HG03045 (cell line): ENCODE measurements around the gene WDR77.

Experiments
- ATAC-seq: cut with Tn5 transposase; IDR thresholded peaks from one replicate; pipeline ENCODE4 v1.9.1; 2021; ENCODE audit warnings: mild to moderate bottlenecking, moderate library complexity; ENCODE audit not compliant: unreplicated experiment

WDR77 gene

GRCh38 chr1:111441573-111442192 is 7.4 kb downstream of the WDR77 start:
- no peak for ATAC-seq

- ATAC-seq = no peak
Measured at GRCh38 chr1:111439461-111440351, 9.3 kb downstream of the WDR77 start.

- no peak for ATAC-seq
Measured at GRCh38 chr1:111436726-111437125, 12.3 kb downstream of the WDR77 start.

- no peak for ATAC-seq
Measured at GRCh38 chr1:111424281-111424680, 24.8 kb downstream of the WDR77 start.

GRCh38 chr1:111422546-111423391 is 26.3 kb downstream of the WDR77 start:
- no peak for ATAC-seq

- ATAC-seq = no peak
Measured at GRCh38 chr1:111420377-111420776, 28.7 kb downstream of the WDR77 start.

GRCh38 chr1:111419037-111419436 is 30.0 kb downstream of the WDR77 start:
- no peak for ATAC-seq

- ATAC-seq = no peak
Measured at GRCh38 chr1:111417755-111418154, 31.3 kb downstream of the WDR77 start.

GRCh38 chr1:111415461-111415860 is 33.6 kb downstream of the WDR77 start:
- ATAC-seq = no peak

- ATAC-seq = no peak
Measured at GRCh38 chr1:111414756-111415155, 34.3 kb downstream of the WDR77 start.

- ATAC-seq = no peak
Measured at GRCh38 chr1:111412839-111413238, 36.2 kb downstream of the WDR77 start.

GRCh38 chr1:111407301-111407700 is 41.8 kb downstream of the WDR77 start:
- no peak for ATAC-seq

GRCh38 chr1:111406321-111406768 is 42.7 kb downstream of the WDR77 start:
- ATAC-seq = peak; percentile 92

GRCh38 chr1:111404588-111404987 is 44.5 kb downstream of the WDR77 start:
- ATAC-seq = no peak

- ATAC-seq = no peak
Measured at GRCh38 chr1:111402083-111402482, 47.0 kb downstream of the WDR77 start.

GRCh38 chr1:111399792-111400610 is 49.1 kb downstream of the WDR77 start:
- no peak for ATAC-seq

GRCh38 chr1:111392460-111392945 is 56.6 kb downstream of the WDR77 start:
- ATAC-seq = no peak

- no peak for ATAC-seq
Measured at GRCh38 chr1:111392042-111392441, 57.0 kb downstream of the WDR77 start.
